Thyroid gland (tissue), 4 donors: ENCODE results near the gene RYR2. TPM values are rescaled to one million over a fixed set of nuclear protein-coding genes. Genes with fewer than 3 reads are reported as not detected.
A peak's percentile ranks its signal among the peaks of the same experiment; 100 is the strongest.

Experiments used
- DNase-seq, 2 donors: peaks; one replicate each; pipeline ENCODE4 v3.0.0-alpha.2; 2019
- H3K27ac ChIP-seq, 3 donors: fragments of 200-600 bp; sonication (generic); 1 replicate in 2 of 3; 2 replicates in 1 of 3; pipeline ENCODE4 v1.5.1; 2016 to 2019; ENCODE audit warnings: mild to moderate bottlenecking in 1 of 3, moderate library complexity in 1 of 3
- H3K27me3 ChIP-seq: fragments of 200-600 bp; sonication (generic); one replicate; pipeline ENCODE4 v1.5.1; 2019
- H3K36me3 ChIP-seq, 2 donors: fragments of 200-600 bp; sonication (generic); one replicate each; pipeline ENCODE4 v1.5.1; 2016 to 2019
- H3K4me1 ChIP-seq, 2 donors: fragments of 200-600 bp; sonication (generic); one replicate each; pipeline ENCODE4 v1.5.1; 2017 to 2019
- H3K4me3 ChIP-seq, 3 donors: fragments of 200-600 bp; sonication (generic); replicated peaks in 1 of 3; 1 replicate in 2 of 3; 2 replicates in 1 of 3; pipeline ENCODE4 v1.5.1; 2016; ENCODE audit warnings: mild to moderate bottlenecking in 1 of 3
- H3K9me3 ChIP-seq: fragments of 200-600 bp; sonication (generic); one replicate; pipeline ENCODE4 v1.5.1; 2017
- POLR2A ChIP-seq, 2 donors: fragments of 450-650 bp; IDR thresholded peaks; one replicate each; pipeline ENCODE4 v1.6.1; 2017; ENCODE audit warnings: antibody characterized with exemption in 2 of 2, mild to moderate bottlenecking in 2 of 2, moderate library complexity in 1 of 2
- WGBS, 2 donors: methylation state at CpG; one replicate each; pipeline ENCODE4 v1.1.5; 2017; 5-methylcytosine and 5-hydroxymethylcytosine counted together
- intact Hi-C: fragments of 100-400 bp; cut with DNase I; formaldehyde crosslinking; loops from one replicate; pipeline ENCODE4 v1.15.1; 2023
- total RNA-seq, 4 donors: library from RNA; depleted of rRNA; stranded (reverse); fragments of >200 nt; gene quantifications; one replicate each; pipeline ENCODE4 v1.2.3, GENCODE V29; 2016
- TF ChIP-seq, protein P1 (sequence below), 6 experiments: fragments of 200-600 bp in 3 of 6; fragments of 450-650 bp in 3 of 6; sonication (generic) in 3 of 6; IDR thresholded peaks; one replicate each; pipeline ENCODE4 v1.5.1; 2016 to 2019; ENCODE audit warnings: antibody characterized with exemption in 6 of 6, mild to moderate bottlenecking in 2 of 6, inconsistent platforms in 1 of 6, moderate library complexity in 1 of 6

The RYR2 gene
- total RNA-seq, 4 donors from 2014 or later: 6.6 to 31.8 (median 28.2) TPM

DNA sequence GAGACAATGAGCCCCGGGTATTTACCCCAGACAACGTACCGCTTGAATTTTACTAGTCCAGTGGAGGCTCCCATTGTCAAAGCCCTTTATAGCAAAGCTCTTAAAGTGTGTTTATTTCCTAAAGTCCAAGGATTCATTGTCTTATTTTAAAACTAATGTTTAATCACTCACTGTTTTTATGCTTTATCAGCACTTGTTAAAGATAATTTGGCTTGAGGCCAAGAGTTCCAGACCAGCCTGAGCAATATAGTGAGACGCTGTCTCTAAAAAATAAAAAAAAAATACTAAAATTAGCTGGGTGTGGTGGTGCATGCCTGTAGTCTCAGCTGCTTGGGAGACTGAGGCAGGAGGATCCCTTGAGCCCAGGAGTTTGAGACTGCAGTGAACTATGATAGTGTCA is 202.8 kb downstream of the RYR2 start:
- no peaks in the 10 kb centered on the region for H3K36me3 ChIP-seq
- no peak overlapping the region for H3K27ac ChIP-seq
- 89 to 90% methylated on average over 4 of the region's 4 CpGs for WGBS, 2 donors
- intact Hi-C loops: no loop called here
- no peak overlapping the region for H3K4me3 ChIP-seq
- no peak for DNase-seq
- H3K9me3 ChIP-seq: no peaks in the 10 kb centered on the region
- peaks cover 9 to 15% of the 10 kb centered on the region in 2 donors for H3K4me1 ChIP-seq
- TF ChIP-seq POLR2A (IDR thresholded peaks at IDR 0.05): no peak
- TF ChIP-seq, protein P1, sequence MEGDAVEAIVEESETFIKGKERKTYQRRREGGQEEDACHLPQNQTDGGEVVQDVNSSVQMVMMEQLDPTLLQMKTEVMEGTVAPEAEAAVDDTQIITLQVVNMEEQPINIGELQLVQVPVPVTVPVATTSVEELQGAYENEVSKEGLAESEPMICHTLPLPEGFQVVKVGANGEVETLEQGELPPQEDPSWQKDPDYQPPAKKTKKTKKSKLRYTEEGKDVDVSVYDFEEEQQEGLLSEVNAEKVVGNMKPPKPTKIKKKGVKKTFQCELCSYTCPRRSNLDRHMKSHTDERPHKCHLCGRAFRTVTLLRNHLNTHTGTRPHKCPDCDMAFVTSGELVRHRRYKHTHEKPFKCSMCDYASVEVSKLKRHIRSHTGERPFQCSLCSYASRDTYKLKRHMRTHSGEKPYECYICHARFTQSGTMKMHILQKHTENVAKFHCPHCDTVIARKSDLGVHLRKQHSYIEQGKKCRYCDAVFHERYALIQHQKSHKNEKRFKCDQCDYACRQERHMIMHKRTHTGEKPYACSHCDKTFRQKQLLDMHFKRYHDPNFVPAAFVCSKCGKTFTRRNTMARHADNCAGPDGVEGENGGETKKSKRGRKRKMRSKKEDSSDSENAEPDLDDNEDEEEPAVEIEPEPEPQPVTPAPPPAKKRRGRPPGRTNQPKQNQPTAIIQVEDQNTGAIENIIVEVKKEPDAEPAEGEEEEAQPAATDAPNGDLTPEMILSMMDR (IDR thresholded peaks at IDR 0.05): no peak
- no peaks in the 10 kb centered on the region for H3K27me3 ChIP-seq

GRCh38 chr1:237247442-237247841 is 205.5 kb downstream of the RYR2 start:
- Histone ChIP-seq H3K4me1 (peaks cover 15 to 16% of the 10 kb centered on the region in 2 donors), H3K27me3 (no peaks in the 10 kb centered on the region), H3K27ac (peak overlapping the region in 1 of 3 donors; percentile 5), H3K4me3 (no peak overlapping the region), H3K36me3 (no peaks in the 10 kb centered on the region), H3K9me3 (no peaks in the 10 kb centered on the region)
- 61 to 64% methylated on average over 1 of the region's 1 CpG for WGBS, 2 donors
- intact Hi-C loops: no loop called here
- DNase-seq: no peak
- TF ChIP-seq, protein P1 (IDR thresholded peaks at IDR 0.05): no peak
- no peak for TF ChIP-seq POLR2A (IDR thresholded peaks at IDR 0.05)

DNA sequence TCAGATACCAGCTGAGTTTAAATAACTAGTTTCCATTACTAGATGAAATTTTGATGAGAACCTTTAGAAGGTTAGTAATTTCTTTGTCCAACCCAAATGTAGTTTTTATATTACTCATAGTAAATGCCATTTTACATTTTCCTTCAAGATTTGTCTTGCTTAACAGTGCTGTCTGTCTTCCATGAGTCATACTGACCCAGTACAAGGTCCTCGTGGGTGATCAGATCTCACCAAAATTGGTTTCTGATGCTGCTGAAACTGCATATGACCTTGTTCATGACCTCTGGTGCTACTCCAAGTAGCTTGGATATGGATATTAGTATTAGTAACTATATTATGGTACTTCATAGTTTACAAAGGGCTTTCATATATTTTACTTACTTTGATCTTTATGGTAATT is 207.1 kb downstream of the RYR2 start:
- no peak for DNase-seq
- Histone ChIP-seq H3K9me3 (no peaks in the 10 kb centered on the region), H3K27ac (no peak overlapping the region), H3K4me1 (peaks cover 15 to 19% of the 10 kb centered on the region in 2 donors), H3K36me3 (no peaks in the 10 kb centered on the region), H3K27me3 (no peaks in the 10 kb centered on the region), H3K4me3 (no peak overlapping the region)
- WGBS, 2 donors: 68 to 69% methylated on average over 1 of the region's 1 CpG
- no peak for TF ChIP-seq POLR2A (IDR thresholded peaks at IDR 0.05)
- TF ChIP-seq, protein P1 (IDR thresholded peaks at IDR 0.05): no peak
- intact Hi-C loops: no loop called here

GRCh38 chr1:237250055-237250454 is 208.1 kb downstream of the RYR2 start:
- no peak for DNase-seq
- Histone ChIP-seq H3K4me1 (peaks cover 15 to 19% of the 10 kb centered on the region in 2 donors), H3K36me3 (no peaks in the 10 kb centered on the region), H3K27me3 (no peaks in the 10 kb centered on the region), H3K27ac (no peak overlapping the region), H3K9me3 (no peaks in the 10 kb centered on the region), H3K4me3 (no peak overlapping the region)
- intact Hi-C loops: no loop called here
- TF ChIP-seq, protein P1 (IDR thresholded peaks at IDR 0.05): no peak
- no peak for TF ChIP-seq POLR2A (IDR thresholded peaks at IDR 0.05)
- 66 to 92% methylated on average over 3 of the region's 3 CpGs for WGBS, 2 donors

DNA sequence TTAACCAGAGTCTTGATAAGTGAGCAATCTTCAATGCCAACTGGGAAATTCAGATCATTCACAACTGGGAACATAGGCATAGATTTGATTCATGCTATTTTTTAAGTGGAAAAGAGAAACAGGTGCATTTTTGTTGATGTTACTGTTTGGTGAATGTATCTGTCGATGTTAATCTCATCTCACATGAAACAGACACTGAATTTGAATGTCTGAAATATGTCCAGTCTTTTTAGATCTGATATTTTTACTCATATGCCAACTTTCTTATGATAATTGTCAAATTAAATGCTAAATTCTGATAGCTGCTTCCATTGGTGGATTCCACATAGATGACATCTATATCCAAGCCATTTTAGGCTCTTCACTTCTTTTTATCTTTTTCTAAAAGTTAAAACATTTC is 213.1 kb downstream of the RYR2 start:
- Histone ChIP-seq H3K36me3 (no peaks in the 10 kb centered on the region), H3K27ac (no peak overlapping the region), H3K9me3 (no peaks in the 10 kb centered on the region), H3K4me1 (peaks cover 6 to 17% of the 10 kb centered on the region in 2 donors), H3K27me3 (no peaks in the 10 kb centered on the region), H3K4me3 (no peak overlapping the region)
- no peak for DNase-seq
- intact Hi-C loops: no loop called here
- WGBS, 2 donors: 84 to 96% methylated on average over 1 of the region's 1 CpG
- TF ChIP-seq POLR2A (IDR thresholded peaks at IDR 0.05): no peak
- TF ChIP-seq, protein P1 (IDR thresholded peaks at IDR 0.05): no peak
